Spleen (tissue), 7 donors: Measurements from ENCODE around the gene CLEC2B.

Experiments used
- CTCF ChIP-seq, 11 experiments: fragments of 200-600 bp in 7 of 11; fragments of 450-650 bp in 4 of 11; sonication (generic) in 4 of 11; IDR thresholded peaks in 8 of 11; conservative IDR thresholded peaks in 3 of 11; 1 replicate in 7 of 11; 2 replicates in 4 of 11; pipeline versions ENCODE4 v1.4.0 to v1.8.0; 2016 to 2021; ENCODE audit warnings: antibody characterized with exemption in 11 of 11, inconsistent platforms in 4 of 11, mild to moderate bottlenecking in 1 of 11
- POLR2A ChIP-seq, 3 donors: fragments of 450-650 bp; IDR thresholded peaks; one replicate each; pipeline ENCODE4 v1.5.1; 2017; ENCODE audit warnings: antibody characterized with exemption in 3 of 3, mild to moderate bottlenecking in 1 of 3
- POLR2AphosphoS5 ChIP-seq, 3 donors: sonication (generic); formaldehyde crosslinking; IDR thresholded peaks; one replicate each; pipeline ENCODE4 v1.5.1; 2017; ENCODE audit warnings: antibody characterized with exemption in 3 of 3
- donor health status: DM: no; HTN: no; CAD: no; lungs with moderate emphysema.
- donor health status: DM: no; HTN: no; CAD: no.
- donor health status: DM: no; HTN: no; CAD: no.

GRCh38 chr12:9868951-9869306, 225 bp downstream of the CLEC2B start:
- TF ChIP-seq POLR2A (IDR thresholded peaks at IDR 0.05) (no peak), POLR2AphosphoS5 (IDR thresholded peaks at IDR 0.05) (no peak), CTCF (IDR thresholded peaks at IDR 0.05 in 8 of 11, conservative IDR thresholded peaks at IDR 0.05 in 3 of 11) (no peak)
